Lung (tissue), 12 donors: ENCODE results near the gene BTBD2. TPM values are rescaled to one million over a fixed set of nuclear protein-coding genes. Genes with fewer than 3 reads are reported as not detected.

ENCODE experiments used
- ATAC-seq: fragments of 200-7000 bp; cut with Tn5 transposase; one replicate; pipeline ENCODE4 v1.9.1; 2020; ENCODE audit warnings: moderate number of reproducible peaks; ENCODE audit not compliant: insufficient read depth, low FRiP score
- DNase-seq, 3 donors: peaks; one replicate each; pipeline ENCODE4 v3.0.0-alpha.2; 2013 to 2017
- H3K27ac ChIP-seq, 2 donors: one replicate each; pipeline ENCODE4 v1.5.1; 2013; ENCODE audit warnings: mild to moderate bottlenecking in 2 of 2, moderate library complexity in 2 of 2, control low read depth in 1 of 2, inconsistent platforms in 1 of 2, low read depth in 1 of 2, low read length in 1 of 2
- H3K27me3 ChIP-seq, 3 donors: one replicate each; pipeline ENCODE4 v1.5.1; 2013; ENCODE audit warnings: low read length in 2 of 3; ENCODE audit not compliant: control insufficient read depth in 3 of 3, insufficient read depth in 3 of 3
- H3K36me3 ChIP-seq, 4 donors: one replicate each; pipeline ENCODE4 v1.5.1; 2013; ENCODE audit warnings: low read length in 4 of 4, mild to moderate bottlenecking in 1 of 4, moderate library complexity in 1 of 4; ENCODE audit not compliant: control insufficient read depth in 4 of 4, insufficient read depth in 4 of 4
- H3K4me1 ChIP-seq, 5 donors: one replicate each; pipeline ENCODE4 v1.5.1; 2013; ENCODE audit warnings: low read length in 5 of 5, mild to moderate bottlenecking in 2 of 5, moderate library complexity in 1 of 5; ENCODE audit not compliant: control insufficient read depth in 5 of 5, insufficient read depth in 5 of 5
- H3K4me3 ChIP-seq: one replicate; pipeline ENCODE4 v1.5.1; 2013; ENCODE audit warnings: mild to moderate bottlenecking, control low read depth, moderate library complexity
- H3K9ac ChIP-seq, 2 donors: one replicate each; pipeline ENCODE4 v1.5.1; 2013; ENCODE audit warnings: low read length in 2 of 2, control low read depth in 1 of 2; ENCODE audit not compliant: insufficient read depth in 1 of 2
- H3K9me3 ChIP-seq, 4 donors: one replicate each; pipeline ENCODE4 v1.5.1; 2013; ENCODE audit warnings: low read length in 3 of 4, mild to moderate bottlenecking in 1 of 4, moderate library complexity in 1 of 4; ENCODE audit not compliant: control insufficient read depth in 4 of 4, insufficient read depth in 3 of 4
- CTCF ChIP-seq: IDR thresholded peaks from 2 replicates; pipeline ENCODE4 v1.5.1; 2012; ENCODE audit warnings: mild to moderate bottlenecking; ENCODE audit errors: control extremely low read depth, extremely low read depth
- WGBS, 2 donors: extraction: QIAGEN DNeasy Blood & Tissue Kit; methylation state at CpG; one replicate each; pipeline ENCODE4 v1.1.7; 2013; 5-methylcytosine and 5-hydroxymethylcytosine counted together
- polyA plus RNA-seq, 2 donors: library from polyadenylated mRNA; stranded (reverse); fragments of 200-250 nt; gene quantifications; one replicate each; pipeline ENCODE4 v1.2.1, GENCODE V29; 2013
- total RNA-seq, 2 donors: library from RNA; depleted of rRNA in 1 of 2; stranded (reverse); fragments of >200 nt in 1 of 2; gene quantifications; one replicate each; pipeline ENCODE4 v1.2.1, GENCODE V29; 2014 to 2021
- donor health status: control.
- donor health status: control.
- donor health status: Bipolar disorder and iron deficiency.
- donor health status: healthy.
- donor health status: DM: yes; HTN: yes; CAD: no.

The BTBD2 gene
- total and polyA plus RNA-seq, 4 donors: 35.5 to 62.3 (median 44.8) TPM

GRCh38 chr19:1944916-1945561 lies 70.5 kb downstream of the BTBD2 start:
- no peak for TF ChIP-seq CTCF
- ATAC-seq (no peak), DNase-seq (no peak)
- WGBS, 2 donors: 89 to 93% methylated on average over 29 to 30 of the region's 30 CpGs
- H3K9me3 ChIP-seq: no peaks in the 10 kb centered on the region
- H3K36me3 ChIP-seq: peaks cover 0 to 3% (median 0%) of the 10 kb centered on the region in 4 donors
- H3K4me1 ChIP-seq: peaks cover 0 to 16% (median 3%) of the 10 kb centered on the region in 5 donors
- H3K9ac ChIP-seq: no peak overlapping the region
- H3K4me3 ChIP-seq: no peak overlapping the region
- H3K27ac ChIP-seq: no peak overlapping the region
- H3K27me3 ChIP-seq: no peaks in the 10 kb centered on the region

- peak overlapping the region in 1 of 2 donors; percentile 27 for H3K27ac ChIP-seq
- 71 to 77% methylated on average over 41 to 42 of the region's 42 CpGs for WGBS, 2 donors
- H3K27me3 ChIP-seq: no peaks in the 10 kb centered on the region
- H3K4me1 ChIP-seq: peaks cover 0 to 20% (median 9%) of the 10 kb centered on the region in 5 donors
- H3K9ac ChIP-seq: no peak overlapping the region
- no peak for ATAC-seq
- no peaks in the 10 kb centered on the region for H3K9me3 ChIP-seq
- TF ChIP-seq CTCF: no peak
- H3K36me3 ChIP-seq: no peaks in the 10 kb centered on the region
- no peak overlapping the region for H3K4me3 ChIP-seq
- no peak for DNase-seq
Measured at GRCh38 chr19:1944088-1944915, 71.2 kb downstream of the BTBD2 start.

- DNase-seq: no peak
Measured at GRCh38 chr19:1943661-1944087, 71.8 kb downstream of the BTBD2 start.

More at GRCh38 chr19:1943661-1944087, 71.8 kb downstream of the BTBD2 start:
- Histone ChIP-seq H3K4me1 (peaks cover 0 to 20% (median 9%) of the 10 kb centered on the region in 5 donors), H3K27me3 (no peaks in the 10 kb centered on the region), H3K4me3 (no peak overlapping the region), H3K9ac (no peak overlapping the region), H3K36me3 (no peaks in the 10 kb centered on the region), H3K9me3 (no peaks in the 10 kb centered on the region), H3K27ac (peak overlapping the region in 1 of 2 donors; percentile 26)
- WGBS, 2 donors: 71 to 85% methylated on average over 21 to 22 of the region's 22 CpGs
- no peak for ATAC-seq
- TF ChIP-seq CTCF: no peak
